GM12891 (cell line): ENCODE results near the gene NCS1.

ENCODE experiments used
- DNase-seq: peaks from one replicate; pipeline ENCODE4 v3.0.0; 2011; ENCODE audit warnings: low spot score; ENCODE audit not compliant: insufficient read length
- FAIRE-seq: peaks from 2 replicates; lab custom pipeline; 2011; peaks lifted over from hg19 to GRCh38; lab: Jason Lieb, UNC
- PAX5 ChIP-seq: IDR thresholded peaks from 2 replicates; pipeline ENCODE4 v1.6.1; 2011; ENCODE audit warnings: low read length, moderate library complexity, mild to moderate bottlenecking; ENCODE audit not compliant: insufficient read depth, severe bottlenecking
- POLR2A ChIP-seq: IDR thresholded peaks from 2 replicates; pipeline ENCODE4 v1.6.1; 2011; ENCODE audit warnings: low read depth, low read length, control low read depth
- POLR2AphosphoS5 ChIP-seq: IDR thresholded peaks from 2 replicates; pipeline ENCODE4 v1.6.1; 2011; ENCODE audit warnings: low read depth, low read length, control low read depth
- POU2F2 ChIP-seq: IDR thresholded peaks from 2 replicates; pipeline ENCODE4 v1.6.1; 2011; ENCODE audit warnings: low read depth, mild to moderate bottlenecking, control low read depth, low read length, moderate library complexity
- SPI1 ChIP-seq: IDR thresholded peaks from 2 replicates; pipeline ENCODE4 v1.6.1; 2011; ENCODE audit warnings: low read depth, low read length, control low read depth
- TAF1 ChIP-seq: IDR thresholded peaks from 2 replicates; pipeline ENCODE4 v1.6.1; 2011; ENCODE audit warnings: low read depth, low read length, control low read depth

Gene NCS1

GRCh38 chr9:130211548-130212226, 39.5 kb downstream of the NCS1 start:
- DNase-seq (no peak), FAIRE-seq (no peak)
- TF ChIP-seq TAF1 (no peak), PAX5 (no peak), POLR2A (no peak), POLR2AphosphoS5 (no peak), SPI1 (no peak), POU2F2 (no peak)

DNA sequence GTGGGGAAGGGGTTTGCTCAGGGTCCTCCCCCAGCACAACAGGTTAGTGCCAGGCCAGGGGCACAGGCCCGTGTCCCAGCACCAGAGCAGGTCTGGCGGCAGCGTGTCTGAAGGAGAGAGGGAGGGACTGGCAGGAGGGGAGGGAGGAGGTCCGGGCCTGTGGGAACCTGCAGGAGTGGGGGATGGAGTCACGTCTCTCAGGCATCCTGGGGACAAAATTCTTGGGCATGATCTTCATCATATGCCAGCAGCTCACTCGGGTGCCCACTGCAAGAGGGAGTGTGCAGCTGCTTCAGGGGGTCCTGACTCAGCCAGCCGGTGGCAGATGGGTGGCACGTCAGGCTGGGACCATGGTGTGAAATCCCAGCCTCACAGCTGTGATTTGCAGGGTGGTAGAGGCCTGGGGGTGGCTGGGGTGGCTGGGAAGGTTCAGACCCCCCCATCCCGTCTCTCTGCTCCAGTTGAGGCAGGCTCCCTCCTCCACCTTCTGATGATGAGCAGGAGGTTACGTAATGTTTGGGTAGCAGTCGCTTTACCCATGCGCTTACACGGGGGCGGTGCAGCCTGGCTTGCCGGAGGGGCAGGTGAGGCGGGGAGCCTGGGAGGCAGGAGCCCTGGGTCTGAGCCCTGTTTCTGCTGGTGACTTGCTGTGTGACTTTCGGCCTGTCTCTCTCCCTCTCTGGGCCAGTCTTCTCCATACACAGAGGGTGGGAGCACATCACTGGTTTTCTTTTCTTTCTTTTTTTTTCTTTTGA, 40.5 kb downstream of the NCS1 start:
- FAIRE-seq (no peak), DNase-seq (no peak)
- no peak for TF ChIP-seq SPI1
- no peak for TF ChIP-seq POLR2AphosphoS5
- TF ChIP-seq POLR2A = no peak
- no peak for TF ChIP-seq TAF1
- TF ChIP-seq POU2F2 = no peak
- no peak for TF ChIP-seq PAX5

DNA sequence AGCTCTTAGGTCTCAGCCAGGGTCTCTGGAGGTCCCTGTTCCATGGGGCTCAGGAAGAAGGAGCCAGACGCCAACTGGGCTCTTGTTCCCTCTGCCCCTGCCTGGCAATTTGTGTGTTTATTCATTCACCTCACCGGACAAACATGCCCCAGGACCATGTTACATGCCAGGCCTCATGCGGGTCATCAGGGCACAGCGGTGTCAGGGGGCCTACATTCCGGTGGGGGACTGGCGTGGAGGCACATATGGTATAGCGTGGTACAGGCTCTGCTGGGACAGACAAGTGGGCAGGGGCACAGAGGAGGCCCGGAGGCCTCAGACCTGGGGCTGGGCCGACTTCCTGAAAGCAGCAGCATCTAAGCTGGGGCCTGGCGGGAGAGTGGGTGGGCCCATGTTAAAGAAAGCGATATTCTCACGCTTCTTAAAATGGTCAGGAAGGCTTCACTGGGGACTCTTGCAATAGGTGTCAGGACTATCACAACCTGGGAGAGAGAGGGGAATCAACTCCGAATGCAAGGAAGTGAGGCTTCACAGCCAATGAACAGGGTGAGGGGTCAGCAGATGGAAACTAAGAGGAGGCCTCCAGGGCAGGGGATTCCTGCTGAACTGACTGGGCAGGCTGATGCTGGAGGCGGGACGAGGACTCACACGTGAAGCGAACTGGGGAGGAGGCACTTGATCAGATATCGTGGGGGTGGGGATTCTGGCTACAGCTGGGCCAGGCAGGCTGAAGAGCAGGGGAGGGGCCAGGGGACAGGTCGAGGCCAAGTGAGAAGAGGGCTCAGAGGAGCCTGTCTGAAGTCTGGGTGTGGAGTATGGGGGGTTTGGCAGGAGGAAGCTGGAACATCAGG, 41.9 kb downstream of the NCS1 start:
- TF ChIP-seq POU2F2 (no peak), TAF1 (no peak)
- FAIRE-seq (no peak), DNase-seq (no peak)

- TF ChIP-seq TAF1 (no peak), PAX5 (no peak), POLR2A (no peak), POU2F2 (no peak), POLR2AphosphoS5 (no peak), SPI1 (no peak)
- FAIRE-seq (no peak), DNase-seq (no peak)
Observed at GRCh38 chr9:130214776-130215340, 42.7 kb downstream of the NCS1 start.

GRCh38 chr9:130215341-130216119, 43.3 kb downstream of the NCS1 start:
- FAIRE-seq (no peak), DNase-seq (no peak)
- TF ChIP-seq POLR2A = no peak
- TF ChIP-seq POU2F2 = no peak
- TF ChIP-seq TAF1 = no peak
- TF ChIP-seq SPI1 = no peak
- no peak for TF ChIP-seq POLR2AphosphoS5
- no peak for TF ChIP-seq PAX5

DNA sequence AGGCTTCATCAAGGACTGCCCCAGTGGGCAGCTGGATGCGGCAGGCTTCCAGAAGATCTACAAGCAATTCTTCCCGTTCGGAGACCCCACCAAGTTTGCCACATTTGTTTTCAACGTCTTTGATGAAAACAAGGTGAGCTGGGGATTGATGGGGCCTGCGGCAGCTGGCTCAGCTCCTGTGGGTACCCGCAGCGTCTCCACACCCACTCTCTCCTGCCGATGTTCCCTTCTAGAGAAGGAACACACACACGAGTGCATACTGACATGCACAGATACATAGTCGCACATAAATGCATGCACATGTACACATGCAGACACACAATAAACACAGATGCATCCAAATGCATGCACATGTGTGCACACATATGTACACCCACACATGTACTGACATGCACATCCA, 45.6 kb downstream of the NCS1 start:
- TF ChIP-seq POU2F2 = no peak
- DNase-seq = no peak
- no peak for FAIRE-seq

GRCh38 chr9:130219661-130220096, 47.5 kb downstream of the NCS1 start:
- DNase-seq (no peak), FAIRE-seq (no peak)
- TF ChIP-seq TAF1 = no peak
- TF ChIP-seq POLR2AphosphoS5 = no peak
- TF ChIP-seq POU2F2 = no peak
- TF ChIP-seq PAX5 = no peak
- no peak for TF ChIP-seq POLR2A
- TF ChIP-seq SPI1 = no peak

GRCh38 chr9:130220352-130220751, 48.1 kb downstream of the NCS1 start:
- DNase-seq (no peak), FAIRE-seq (no peak)

GRCh38 chr9:130222833-130223232, 50.6 kb downstream of the NCS1 start:
- TF ChIP-seq SPI1 (no peak), POLR2A (no peak), TAF1 (no peak), PAX5 (no peak), POU2F2 (no peak), POLR2AphosphoS5 (no peak)
- no peak for DNase-seq
- FAIRE-seq = no peak

More at GRCh38 chr9:130220352-130220751, 48.1 kb downstream of the NCS1 start:
- TF ChIP-seq POLR2A = no peak
- no peak for TF ChIP-seq SPI1
- no peak for TF ChIP-seq TAF1
- TF ChIP-seq POLR2AphosphoS5 = no peak
- no peak for TF ChIP-seq POU2F2
- no peak for TF ChIP-seq PAX5
